HepG2 (cell line): Measurements from ENCODE around the gene YPEL3. TPM values are rescaled to one million over a fixed set of nuclear protein-coding genes. Genes with fewer than 3 reads are reported as not detected.

Experiments
- ATAC-seq: fragments of 200-7000 bp; cut with Tn5 transposase; 3 replicates; pipeline ENCODE4 v1.9.1; 2020; ENCODE audit warnings: mild to moderate bottlenecking, moderate library complexity
- BruUV-seq: library from RNA; stranded (reverse); fragments of 400-500 nt; replicated peaks from 2 replicates; lab custom pipeline; 2021; lab: Mats Ljungman, UMichigan
- CTCF ChIA-PET: fragments of 300-600 bp; formaldehyde crosslinking; extraction: SDS; loops from one replicate; lab custom pipeline; 2021; ENCODE audit warnings: low total read pairs, inconsistent platforms, low intra/inter-chr PET ratio; lab: Yijun Ruan, JAX
- POLR2A ChIA-PET: fragments of 350-600 bp; sonication (Branson Sonifier 250); formaldehyde crosslinking; loops from one replicate; lab custom pipeline; 2020; ENCODE audit warnings: antibody characterized with exemption, inconsistent platforms; lab: Yijun Ruan, JAX
- DNase-seq: peaks from one replicate; pipeline ENCODE4 v3.0.0-alpha.2; 2015; ENCODE audit warnings: low spot score
- FAIRE-seq: peaks from 3 replicates; lab custom pipeline; 2011; peaks lifted over from hg19 to GRCh38; lab: Jason Lieb, UNC
- H2AFZ ChIP-seq: one replicate; pipeline ENCODE4 v1.6.1; 2011; ENCODE audit warnings: low read length, inconsistent platforms
- H3K27ac ChIP-seq: fragments of 300-600 bp; 3 replicates; pipeline ENCODE4 v1.8.0; 2011; ENCODE audit warnings: mixed run types, mild to moderate bottlenecking, mixed read lengths, low read length, inconsistent platforms; ENCODE audit not compliant: insufficient read depth; ENCODE audit errors: extremely low read length
- H3K27me3 ChIP-seq, 2 experiments: fragments of 200-600 bp in 1 of 2; 2 replicates in 1 of 2; 3 replicates in 1 of 2; pipeline versions ENCODE4 v1.6.0 to v1.8.0; 2011; ENCODE audit warnings: low read length in 2 of 2, mild to moderate bottlenecking in 2 of 2, moderate library complexity in 2 of 2, inconsistent platforms in 1 of 2; ENCODE audit not compliant: insufficient read depth in 2 of 2, control insufficient read depth in 1 of 2
- H3K36me3 ChIP-seq, 2 experiments: fragments of 200-600 bp in 1 of 2; replicated peaks in 1 of 2; 2 replicates in 1 of 2; 3 replicates in 1 of 2; pipeline versions ENCODE4 v1.5.1 to v1.8.0; 2011; ENCODE audit warnings: low read length in 2 of 2, inconsistent platforms in 1 of 2; ENCODE audit not compliant: insufficient read depth in 2 of 2, control insufficient read depth in 1 of 2
- H3K4me1 ChIP-seq: 2 replicates; pipeline ENCODE4 v1.5.1; 2012; ENCODE audit warnings: low read length, inconsistent platforms; ENCODE audit not compliant: insufficient read depth
- H3K4me2 ChIP-seq: 2 replicates; pipeline ENCODE4 v1.6.0; 2011; ENCODE audit warnings: low read depth, low read length, inconsistent platforms
- H3K4me3 ChIP-seq, 3 experiments: fragments of 200-600 bp in 1 of 3; sonication (generic), shearing (Covaris generic) in 1 of 3; replicated peaks in 1 of 3; 2 replicates each; pipeline ENCODE4 v1.5.1; 2011 to 2016; ENCODE audit warnings: low read length in 3 of 3, inconsistent platforms in 2 of 3, low read depth in 2 of 3, mild to moderate bottlenecking in 2 of 3, control low read depth in 1 of 3, mixed read lengths in 1 of 3; ENCODE audit not compliant: insufficient read depth in 1 of 3
- H3K79me2 ChIP-seq: one replicate; pipeline ENCODE4 v1.6.1; 2011; ENCODE audit warnings: low read length, inconsistent platforms; ENCODE audit not compliant: insufficient read depth
- H3K9ac ChIP-seq: 2 replicates; pipeline ENCODE4 v1.6.0; 2011; ENCODE audit warnings: mild to moderate bottlenecking, low read depth, low read length, inconsistent platforms; ENCODE audit not compliant: insufficient read depth
- H3K9me3 ChIP-seq: 2 replicates; pipeline ENCODE4 v1.5.1; 2012; ENCODE audit warnings: mild to moderate bottlenecking, low read length
- H4K20me1 ChIP-seq: 2 replicates; pipeline ENCODE4 v1.6.0; 2011; ENCODE audit warnings: inconsistent platforms, mild to moderate bottlenecking, low read length, moderate library complexity; ENCODE audit not compliant: insufficient read depth
- BRCA1 ChIP-seq: sonication (generic); formaldehyde crosslinking; IDR thresholded peaks from 2 replicates; pipeline ENCODE4 v1.4.0; 2020; ENCODE audit warnings: missing genetic modification reagents
- CEBPB ChIP-seq: IDR thresholded peaks from 2 replicates; pipeline ENCODE4 v1.6.1; 2011; ENCODE audit warnings: low read depth, low read length, improper control_type of control experiment, borderline replicate concordance
- CEBPG ChIP-seq: IDR thresholded peaks from 2 replicates; pipeline ENCODE4 v1.6.1; 2016
- ERF ChIP-seq: IDR thresholded peaks from 2 replicates; pipeline ENCODE4 v1.6.1; 2018; ENCODE audit warnings: missing biosample characterization, missing genetic modification reagents
- FOXO4 ChIP-seq: sonication (generic); formaldehyde crosslinking; conservative IDR thresholded peaks from 2 replicates; pipeline ENCODE4 v1.8.1; 2023; ENCODE audit warnings: missing genetic modification reagents
- HNF4A ChIP-seq: sonication (generic); formaldehyde crosslinking; IDR thresholded peaks from 2 replicates; pipeline ENCODE4 v1.4.0; 2020; ENCODE audit warnings: missing genetic modification reagents
- KAT7 ChIP-seq: IDR thresholded peaks from 2 replicates; pipeline ENCODE4 v1.6.1; 2018; ENCODE audit warnings: borderline replicate concordance, missing compliant biosample characterization
- RAD21 ChIP-seq: fragments of 450-650 bp; formaldehyde crosslinking; IDR thresholded peaks from 2 replicates; pipeline ENCODE4 v1.5.0; 2020; ENCODE audit warnings: mild to moderate bottlenecking
- RFXAP ChIP-seq: sonication (generic); formaldehyde crosslinking; IDR thresholded peaks from 2 replicates; pipeline ENCODE4 v1.4.0; 2020; ENCODE audit warnings: missing genetic modification reagents, borderline replicate concordance
- TRIM24 ChIP-seq: sonication (generic); formaldehyde crosslinking; IDR thresholded peaks from 2 replicates; pipeline ENCODE4 v1.8.0; 2022; ENCODE audit warnings: mild to moderate bottlenecking, missing genetic modification reagents
- ZHX1 ChIP-seq: sonication (generic); formaldehyde crosslinking; IDR thresholded peaks from 2 replicates; pipeline ENCODE4 v1.8.1; 2022; ENCODE audit warnings: low read depth, mild to moderate bottlenecking, missing genetic modification reagents
- ZMYM3 ChIP-seq: sonication (generic); formaldehyde crosslinking; IDR thresholded peaks from 2 replicates; pipeline ENCODE4 v1.5.1; 2020; ENCODE audit warnings: mild to moderate bottlenecking, missing genetic modification reagents
- ZNF562 ChIP-seq: sonication (generic); formaldehyde crosslinking; IDR thresholded peaks from 2 replicates; pipeline ENCODE4 v1.8.0; 2022; ENCODE audit warnings: missing genetic modification reagents, borderline replicate concordance
- ZNF670 ChIP-seq: sonication (generic); formaldehyde crosslinking; IDR thresholded peaks from 2 replicates; pipeline ENCODE4 v1.8.0; 2022; ENCODE audit warnings: mild to moderate bottlenecking, missing genetic modification reagents, borderline replicate concordance
- WGBS: methylation state at CpG from one replicate; pipeline ENCODE4 v1.1.6; 2017; ENCODE audit warnings: low lambda C conversion rate; 5-methylcytosine and 5-hydroxymethylcytosine counted together
- in situ Hi-C: cut with HindIII; loops from 2 replicates; pipeline ENCODE4 v1.10.0; 2017; ENCODE audit warnings: low pct_unique_long_range_greater_than_20kb; ENCODE audit not compliant: extremely low pct_ligation_motif_present
- intact Hi-C: fragments of 100-400 bp; cut with micrococcal nuclease; formaldehyde crosslinking; loops from one replicate; pipeline ENCODE4 v1.10.0; 2022; ENCODE audit not compliant: unreplicated experiment
- polyA plus RNA-seq, 8 experiments: library from polyadenylated mRNA; depleted of rRNA in 3 of 8; stranded (reverse) in 7 of 8; unstranded in 1 of 8; fragments of >200 nt; fragmentation: Illumina TruSeq in 4 of 8; extraction: Trizol in 4 of 8; gene quantifications; 2 replicates each; pipeline versions ENCODE4 v1.2.1 to v1.2.3, GENCODE V29; 2011 to 2016; ENCODE audit warnings: low read depth in 4 of 8, missing spikeins in 1 of 8, mixed read lengths in 1 of 8; ENCODE audit not compliant: insufficient read depth in 1 of 8
- total RNA-seq, 5 experiments: library from RNA; depleted of rRNA; stranded (reverse); fragments of >200 nt; fragmentation: Illumina TruSeq; extraction: Trizol; gene quantifications; 2 replicates each; pipeline ENCODE4 v1.2.3, GENCODE V29; 2016; ENCODE audit warnings: low read depth in 1 of 5

Gene YPEL3
- total and polyA plus RNA-seq, 2 of the 13 experiments (the other 11 are each of a cell fraction or from before 2014, with no cell fraction given): 5.4 to 47.0 TPM

- TF ChIP-seq FOXO4 (CRISPR knock-in tag) (no peak), TRIM24 (CRISPR knock-in tag) (no peak), BRCA1 (CRISPR knock-in tag) (0 out of 2 replicates have a peak, but pooled peaks have one; percentile 23)
Measured at GRCh38 chr16:30142672-30143346, 46.8 kb upstream of the YPEL3 start (continued).

- no peaks in the 10 kb centered on the region for H3K36me3 ChIP-seq
- DNase-seq: peak; percentile 30
- no peak overlapping the region for H2AFZ ChIP-seq
- peaks cover 77% of the 10 kb centered on the region for H3K4me1 ChIP-seq
- no TSS peak for BruUV-seq
- no peak for ATAC-seq
- H3K9ac ChIP-seq: no peak overlapping the region
- peak overlapping the region; percentile 35 for H3K27ac ChIP-seq
- in situ Hi-C loops (no loop called here), intact Hi-C loops (no loop called here)
- POLR2A ChIA-PET: no interaction called here
- no peaks in the 10 kb centered on the region for H4K20me1 ChIP-seq
- H3K27me3 ChIP-seq: no peaks in the 10 kb centered on the region
- CTCF ChIA-PET: no interaction called here
- 89% methylated on average over 2 of the region's 2 CpGs for WGBS
- no peak overlapping the region for H3K4me2 ChIP-seq
- H3K9me3 ChIP-seq: no peaks in the 10 kb centered on the region
- no peak overlapping the region for H3K4me3 ChIP-seq
- H3K79me2 ChIP-seq: no peaks in the 10 kb centered on the region
- no peak for FAIRE-seq
- 0 out of 2 replicates have a peak, but pooled peaks have one; percentile 9 for TF ChIP-seq KAT7 (CRISPR knock-in tag)
- 0 out of 2 replicates have a peak, but pooled peaks have one; percentile 21 for TF ChIP-seq ZNF670 (CRISPR knock-in tag)
- peak; percentile 27; the same call in 1 of the 2 replicates for TF ChIP-seq HNF4A
- TF ChIP-seq ERF (CRISPR knock-in tag): 0 out of 2 replicates have a peak, but pooled peaks have one; percentile 41
- peak; percentile 8; the same call in 1 of the 2 replicates for TF ChIP-seq ZMYM3 (CRISPR knock-in tag)
- TF ChIP-seq CEBPG (CRISPR knock-in tag): 0 out of 2 replicates have a peak, but pooled peaks have one; percentile 11
- TF ChIP-seq ZNF562 (CRISPR knock-in tag): no peak
- peak; percentile 27; the same call in 1 of the 2 replicates for TF ChIP-seq CEBPB
- no peak for TF ChIP-seq RAD21 (CRISPR knock-in tag)
- TF ChIP-seq ZHX1: no peak
- TF ChIP-seq RFXAP (CRISPR knock-in tag): no peak
Measured at GRCh38 chr16:30141750-30142149, 45.7 kb upstream of the YPEL3 start.
